CD4-positive, alpha-beta T cell (primary cell): ENCODE results near the gene HDAC9. TPM values are rescaled to one million over a fixed set of nuclear protein-coding genes. Genes with fewer than 3 reads are reported as not detected.

Experiments used
- ATAC-seq: fragments of 200-7000 bp; cut with Tn5 transposase; one replicate; pipeline ENCODE4 v1.10.0; 2022; ENCODE audit warnings: mild to moderate bottlenecking; ENCODE audit not compliant: poor library complexity
- CTCF ChIA-PET: fragments of 350-600 bp; sonication (Branson Sonifier 250); formaldehyde crosslinking; loops from one replicate; lab custom pipeline; 2021; ENCODE audit warnings: antibody characterized with exemption, inconsistent platforms; lab: Charles Lee
- POLR2A ChIA-PET: fragments of 350-600 bp; sonication (Branson Sonifier 250); formaldehyde crosslinking; loops from one replicate; lab custom pipeline; 2021; ENCODE audit warnings: antibody characterized with exemption, inconsistent platforms; lab: Charles Lee
- DNase-seq, 14 experiments: peaks; one replicate each; pipeline ENCODE4 v3.0.0-alpha.2; 2013 to 2020; ENCODE audit warnings: mixed read lengths in 2 of 14
- H3K27ac ChIP-seq, 2 donors: one replicate each; pipeline versions ENCODE4 v1.5.1 to v1.7.0; 2013; ENCODE audit warnings: low read length in 2 of 2, low read depth in 1 of 2, mild to moderate bottlenecking in 1 of 2
- H3K27me3 ChIP-seq, 2 experiments: 1 replicate in 1 of 2; 2 replicates in 1 of 2; pipeline versions ENCODE4 v1.6.1 to v1.7.0; 2013; ENCODE audit warnings: low read length in 2 of 2, control low read depth in 1 of 2, mild to moderate bottlenecking in 1 of 2, moderate library complexity in 1 of 2; ENCODE audit not compliant: insufficient read depth in 2 of 2, control insufficient read depth in 1 of 2
- H3K36me3 ChIP-seq: one replicate; pipeline ENCODE4 v1.6.1; 2013; ENCODE audit warnings: low read length, control low read depth; ENCODE audit not compliant: insufficient read depth
- H3K4me1 ChIP-seq: one replicate; pipeline ENCODE4 v1.6.1; 2013; ENCODE audit warnings: low read length, control low read depth; ENCODE audit not compliant: insufficient read depth
- H3K4me3 ChIP-seq: one replicate; pipeline ENCODE4 v1.5.1; 2013; ENCODE audit warnings: mild to moderate bottlenecking, low read length, moderate library complexity
- H3K9me3 ChIP-seq, 2 experiments: 1 replicate in 1 of 2; 2 replicates in 1 of 2; pipeline versions ENCODE4 v1.6.1 to v1.7.0; 2013; ENCODE audit warnings: low read length in 2 of 2, mild to moderate bottlenecking in 2 of 2, control low read depth in 1 of 2, moderate library complexity in 1 of 2; ENCODE audit not compliant: control insufficient read depth in 1 of 2, insufficient read depth in 1 of 2
- H3K27ac Mint-ChIP-seq: one replicate; pipeline ENCODE4 v1.8.0; 2020; ENCODE audit warnings: mixed read lengths
- H3K27me3 Mint-ChIP-seq: one replicate; pipeline ENCODE4 v1.8.0; 2021; ENCODE audit warnings: mixed read lengths
- H3K36me3 Mint-ChIP-seq: one replicate; pipeline ENCODE4 v1.8.0; 2021; ENCODE audit warnings: low read depth, mixed read lengths
- H3K4me1 Mint-ChIP-seq: one replicate; pipeline ENCODE4 v1.8.0; 2021; ENCODE audit warnings: low read depth, mixed read lengths
- H3K4me3 Mint-ChIP-seq: one replicate; pipeline ENCODE4 v1.8.0; 2020; ENCODE audit warnings: mild to moderate bottlenecking, mixed read lengths
- H3K9me3 Mint-ChIP-seq: one replicate; pipeline ENCODE4 v1.8.0; 2020; ENCODE audit warnings: mixed read lengths
- CTCF ChIP-seq: fragments of 200-600 bp; IDR thresholded peaks from one replicate; pipeline ENCODE4 v1.8.0; 2022; ENCODE audit warnings: antibody characterized with exemption, mild to moderate bottlenecking
- intact Hi-C, 2 experiments: fragments of 100-400 bp; cut with DNase I in 1 of 2; cut with micrococcal nuclease in 1 of 2; formaldehyde crosslinking; loops; one replicate each; pipeline versions ENCODE4 v1.15.1 to v1.9.0; 2023 to 2025; cut with DNase I, micrococcal nuclease
- total RNA-seq, 174 experiments: library from RNA in 2 of 174; stranded (reverse) in 2 of 174; gene quantifications; one replicate each; pipeline ENCODE4 v1.2.3 and lab custom pipeline; 2021 to 2026

HDAC9 gene
- total RNA-seq, 2 experiments from 2014 or later = 0.73 to 1.2 TPM

- Histone ChIP-seq H3K4me1 (no peaks in the 10 kb centered on the region), H3K9me3 (peaks cover 0 to 4% of the 10 kb centered on the region in 2 experiments), H3K27ac (no peak overlapping the region), H3K4me3 (no peak overlapping the region), H3K27me3 (no peaks in the 10 kb centered on the region), H3K36me3 (no peaks in the 10 kb centered on the region)
- H3K36me3 Mint-ChIP-seq = no peaks in the 10 kb centered on the region
- no peak for ATAC-seq
- TF ChIP-seq CTCF = no peak
- no peaks in the 10 kb centered on the region for H3K27me3 Mint-ChIP-seq
- H3K27ac Mint-ChIP-seq = no peak overlapping the region
- no peak for DNase-seq
- no peaks in the 10 kb centered on the region for H3K4me1 Mint-ChIP-seq
- peaks cover 5% of the 10 kb centered on the region for H3K9me3 Mint-ChIP-seq
- intact Hi-C loops = no loop called here
- ChIA-PET POLR2A (no interaction called here), CTCF (no interaction called here)
- no peak overlapping the region for H3K4me3 Mint-ChIP-seq
Measured at GRCh38 chr7:18860221-18860620, 364.7 kb downstream of the HDAC9 start.

GRCh38 chr7:18861514-18862118 lies 366.1 kb downstream of the HDAC9 start:
- no peak for DNase-seq

GRCh38 chr7:18864967-18865366 lies 369.4 kb downstream of the HDAC9 start:
- Mint-ChIP-seq H3K9me3 (peaks cover 12% of the 10 kb centered on the region), H3K36me3 (no peaks in the 10 kb centered on the region), H3K27me3 (no peaks in the 10 kb centered on the region), H3K27ac (no peak overlapping the region), H3K4me3 (no peak overlapping the region), H3K4me1 (no peaks in the 10 kb centered on the region)
- ATAC-seq (no peak), DNase-seq (no peak)
- intact Hi-C loops = no loop called here
- H3K36me3 ChIP-seq = no peaks in the 10 kb centered on the region
- no peak overlapping the region for H3K4me3 ChIP-seq
- TF ChIP-seq CTCF = no peak
- POLR2A ChIA-PET = no interaction called here
- H3K27ac ChIP-seq = no peak overlapping the region
- no peaks in the 10 kb centered on the region for H3K27me3 ChIP-seq
- H3K9me3 ChIP-seq = peaks cover 0 to 4% of the 10 kb centered on the region in 2 experiments
- CTCF ChIA-PET = no interaction called here
- no peaks in the 10 kb centered on the region for H3K4me1 ChIP-seq

More at GRCh38 chr7:18861514-18862118, 366.1 kb downstream of the HDAC9 start:
- Mint-ChIP-seq H3K27me3 (no peaks in the 10 kb centered on the region), H3K4me3 (no peak overlapping the region), H3K36me3 (no peaks in the 10 kb centered on the region), H3K27ac (no peak overlapping the region), H3K9me3 (peaks cover 9% of the 10 kb centered on the region), H3K4me1 (no peaks in the 10 kb centered on the region)
- Histone ChIP-seq H3K36me3 (no peaks in the 10 kb centered on the region), H3K4me3 (no peak overlapping the region), H3K27ac (no peak overlapping the region), H3K9me3 (peaks cover 0 to 4% of the 10 kb centered on the region in 2 experiments), H3K27me3 (no peaks in the 10 kb centered on the region), H3K4me1 (no peaks in the 10 kb centered on the region)
- ChIA-PET POLR2A (no interaction called here), CTCF (interaction anchor here (0.6 kb wide), 1 partner anchor 1019 kb away, joined by 3 read pairs; no protein-coding TSS in a partner anchor)
- intact Hi-C loops = no loop called here
- no peak for ATAC-seq
- TF ChIP-seq CTCF = no peak
